NOMO-1 treated with dmso at 0.1 percent for 144 hours (cell line): ENCODE data around the gene KCNN3.

ENCODE experiments used
- DNase-seq: peaks from one replicate; lab custom pipeline; 2025; ENCODE audit not compliant: unreplicated experiment; lab: John Stamatoyannopoulos, UW

The KCNN3 gene

DNA sequence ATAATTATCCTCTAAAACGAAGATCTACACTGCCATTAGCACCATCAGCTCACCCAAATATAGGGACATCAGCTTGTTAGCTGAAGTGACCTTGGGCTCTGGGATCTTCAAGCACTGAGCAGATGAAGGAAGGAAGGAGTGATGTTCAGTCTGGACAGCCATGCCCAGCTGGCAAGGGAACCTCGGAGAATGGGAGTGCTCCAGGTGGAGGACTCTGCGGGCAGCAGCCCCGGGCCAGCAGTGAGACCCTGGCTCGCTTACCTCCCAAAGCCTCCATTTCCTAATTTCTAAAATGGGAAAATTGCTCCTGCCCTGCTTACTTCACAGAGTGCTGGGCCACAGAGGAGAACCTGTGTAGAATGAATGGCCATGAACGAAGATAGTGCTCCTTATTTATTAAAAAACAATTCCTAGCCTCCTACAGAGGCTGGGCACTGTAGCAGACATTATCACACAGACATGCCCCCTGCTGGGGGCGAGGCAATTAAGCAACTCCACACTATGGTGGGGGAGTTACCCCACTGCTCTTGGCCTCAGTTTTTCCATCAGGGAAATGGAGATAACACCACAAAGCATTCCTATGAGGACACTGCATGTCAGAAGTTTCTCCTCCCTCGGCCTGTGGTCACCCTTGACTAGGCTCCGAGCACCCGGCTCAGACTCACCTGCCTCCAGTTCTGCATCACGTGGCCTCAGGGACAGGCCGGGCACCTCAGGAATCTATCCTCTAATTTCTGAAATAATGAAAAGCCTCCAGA lies 117.6 kb downstream of the KCNN3 start:
- no peak for DNase-seq

DNA sequence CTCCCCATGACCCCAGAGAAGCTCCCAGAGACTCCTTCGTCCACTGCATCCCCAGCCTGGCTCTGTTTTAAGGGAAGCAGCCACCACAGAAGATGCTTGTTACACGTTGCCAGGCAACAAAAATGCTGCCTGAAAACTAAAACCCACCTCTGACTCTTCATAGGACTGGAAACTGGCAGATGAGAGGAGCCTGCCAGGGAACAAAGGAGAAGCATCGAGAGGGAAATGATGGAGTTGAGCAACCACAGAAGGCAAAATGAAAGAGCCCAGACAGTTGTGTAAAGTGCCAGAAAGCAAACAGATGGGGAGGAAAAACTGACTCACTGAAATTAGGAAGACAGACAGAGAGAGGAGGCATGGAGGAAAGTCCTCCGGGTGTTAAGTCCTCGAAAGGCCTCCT lies 118.4 kb downstream of the KCNN3 start:
- DNase-seq = peak; percentile 35

DNA sequence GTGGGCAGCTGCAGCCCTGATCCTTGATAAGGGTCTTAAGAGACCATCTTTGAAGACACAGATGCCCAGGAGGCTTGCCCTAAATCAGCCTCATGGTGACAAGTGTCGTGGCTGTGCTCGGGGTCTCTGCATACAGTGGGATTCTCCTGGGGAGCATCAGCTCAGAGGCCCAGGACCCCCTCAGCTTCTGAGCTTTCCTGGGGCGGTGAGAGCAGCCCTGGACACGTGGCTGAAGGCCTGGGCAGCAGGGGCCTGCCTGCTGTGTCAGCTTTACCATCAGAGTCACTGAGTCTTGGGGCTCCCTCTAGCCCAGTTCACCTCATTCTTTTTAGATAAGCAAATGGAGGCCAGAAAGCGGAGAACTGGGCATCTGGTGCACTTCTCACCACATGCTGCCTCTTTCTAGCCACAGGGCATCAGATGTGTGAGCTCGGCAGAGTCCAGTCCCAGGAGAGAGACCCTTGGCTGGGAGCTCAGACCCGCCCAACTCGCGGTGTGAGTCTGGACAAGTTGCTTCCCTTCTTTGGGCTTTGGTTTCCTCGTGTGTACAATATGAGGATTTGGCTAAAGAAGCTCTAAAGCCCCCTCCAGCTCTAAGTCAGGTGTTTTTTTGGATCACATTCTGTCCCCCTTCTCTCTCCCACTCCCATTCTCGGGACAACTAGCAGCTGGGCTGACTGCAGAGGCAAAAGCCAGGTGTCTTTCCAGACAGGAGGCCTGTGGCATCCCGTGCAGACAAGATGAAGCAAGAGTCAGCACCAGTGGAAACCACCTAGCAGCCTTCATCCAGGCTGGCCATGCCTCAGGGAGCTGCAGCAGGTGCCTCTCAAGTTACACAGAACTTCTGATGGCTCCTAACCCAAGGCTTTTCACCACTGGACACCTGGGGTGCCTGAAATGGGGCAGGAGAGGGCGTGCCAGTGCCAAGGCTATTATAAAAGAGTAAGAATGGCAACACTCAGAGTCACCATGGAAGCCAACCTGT lies 119.1 kb downstream of the KCNN3 start:
- no peak for DNase-seq

DNA sequence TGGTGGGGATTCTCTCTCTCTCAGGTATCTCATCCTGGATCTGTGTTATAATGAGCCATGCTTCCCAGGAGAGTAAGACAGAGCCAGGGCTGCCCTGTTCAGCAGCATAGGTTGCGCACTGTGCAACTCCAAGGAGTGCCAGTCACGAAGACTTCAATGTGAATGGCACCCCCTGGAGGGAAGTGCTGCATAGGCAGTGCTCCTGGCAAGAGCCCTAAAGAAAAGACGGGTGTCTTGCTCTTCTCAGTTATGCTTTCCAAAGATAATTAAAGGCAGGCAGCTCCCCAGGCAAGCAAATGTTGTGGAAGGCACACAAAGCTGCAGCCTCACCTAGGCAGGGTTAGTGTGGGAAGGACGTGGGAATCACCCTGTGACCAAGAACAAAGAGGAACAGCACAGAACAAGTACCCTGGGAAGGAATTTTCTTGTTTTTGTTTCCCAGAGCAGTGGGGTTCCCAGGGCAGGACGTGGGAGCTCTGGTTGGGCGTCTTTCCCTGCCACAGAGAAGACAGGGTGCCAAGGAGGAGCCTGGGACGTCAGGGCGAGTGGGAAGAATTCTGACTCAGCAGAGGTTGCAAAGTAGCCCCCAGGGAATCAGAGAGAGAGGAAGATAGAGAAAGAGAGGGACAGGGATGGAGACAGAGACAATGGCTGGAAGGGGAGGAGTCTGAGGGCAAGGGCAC lies 120.9 kb downstream of the KCNN3 start:
- DNase-seq = peak; percentile 16

DNA sequence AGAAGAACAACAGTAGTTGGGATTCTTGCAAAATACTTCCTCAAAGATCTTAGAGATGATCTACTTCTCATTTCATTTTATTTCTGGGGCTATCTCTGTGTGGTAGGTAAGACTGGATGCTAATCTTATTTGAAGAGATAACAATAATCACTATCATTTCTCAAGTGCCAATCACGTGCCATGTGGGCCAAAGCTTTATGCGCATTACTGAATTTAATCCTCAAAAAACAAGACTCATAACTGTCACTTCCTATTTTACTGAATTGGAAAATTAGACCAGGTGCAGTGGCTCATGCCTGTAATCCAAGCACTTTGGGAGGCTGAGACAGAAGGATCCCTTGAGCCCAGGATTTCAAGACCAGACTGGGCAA lies 121.7 kb downstream of the KCNN3 start:
- no peak for DNase-seq

DNA sequence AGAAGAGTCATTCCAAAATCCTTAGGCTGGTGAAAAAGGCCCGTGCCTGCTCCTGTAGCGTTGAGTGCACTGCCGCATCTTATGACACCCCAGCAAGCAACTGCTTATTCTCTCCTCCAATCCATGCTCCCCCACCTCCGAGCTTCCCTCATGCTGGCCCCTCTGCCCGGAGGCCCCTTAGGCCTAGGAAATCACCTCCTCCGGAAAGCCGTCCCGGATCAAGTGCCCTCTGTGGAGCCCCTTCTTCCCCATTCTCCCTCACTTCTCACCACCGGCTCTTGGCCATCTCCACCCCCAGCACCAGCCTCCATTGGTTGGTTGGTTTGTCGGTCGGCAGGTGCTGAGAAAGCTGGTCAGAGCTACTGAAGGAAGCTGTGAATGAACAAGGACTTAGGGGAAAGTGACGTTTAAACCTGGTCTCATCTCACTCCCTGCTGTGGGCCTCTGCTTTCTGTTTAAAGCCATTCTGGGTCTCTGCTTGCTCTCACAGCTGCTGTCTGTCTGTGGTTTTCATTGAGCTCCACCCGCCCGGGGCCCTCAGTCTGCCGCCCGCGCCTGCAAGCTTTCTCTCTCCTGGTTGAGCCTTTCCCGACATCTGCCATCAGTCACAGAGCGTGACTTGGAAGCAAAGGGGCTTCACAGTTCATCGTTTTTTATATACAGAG lies 122.2 kb downstream of the KCNN3 start:
- DNase-seq = no peak

DNA sequence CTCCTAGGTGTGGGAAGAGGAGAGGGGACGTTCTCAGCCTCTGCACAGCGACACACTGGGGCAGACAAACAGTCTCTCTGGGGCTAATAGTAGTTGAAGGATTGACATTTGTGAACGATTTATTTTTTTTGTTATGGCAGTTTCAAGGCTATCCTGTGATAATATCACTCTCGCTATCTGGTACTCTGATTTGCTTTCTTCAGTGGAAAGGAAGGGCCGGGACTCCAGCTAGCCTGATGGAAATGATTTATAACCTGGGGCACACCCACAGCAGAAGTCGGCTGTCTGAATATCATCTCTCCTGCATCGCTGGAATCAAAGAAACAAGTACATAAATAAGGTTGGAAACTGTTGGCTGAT lies 122.7 kb downstream of the KCNN3 start:
- no peak for DNase-seq

DNA sequence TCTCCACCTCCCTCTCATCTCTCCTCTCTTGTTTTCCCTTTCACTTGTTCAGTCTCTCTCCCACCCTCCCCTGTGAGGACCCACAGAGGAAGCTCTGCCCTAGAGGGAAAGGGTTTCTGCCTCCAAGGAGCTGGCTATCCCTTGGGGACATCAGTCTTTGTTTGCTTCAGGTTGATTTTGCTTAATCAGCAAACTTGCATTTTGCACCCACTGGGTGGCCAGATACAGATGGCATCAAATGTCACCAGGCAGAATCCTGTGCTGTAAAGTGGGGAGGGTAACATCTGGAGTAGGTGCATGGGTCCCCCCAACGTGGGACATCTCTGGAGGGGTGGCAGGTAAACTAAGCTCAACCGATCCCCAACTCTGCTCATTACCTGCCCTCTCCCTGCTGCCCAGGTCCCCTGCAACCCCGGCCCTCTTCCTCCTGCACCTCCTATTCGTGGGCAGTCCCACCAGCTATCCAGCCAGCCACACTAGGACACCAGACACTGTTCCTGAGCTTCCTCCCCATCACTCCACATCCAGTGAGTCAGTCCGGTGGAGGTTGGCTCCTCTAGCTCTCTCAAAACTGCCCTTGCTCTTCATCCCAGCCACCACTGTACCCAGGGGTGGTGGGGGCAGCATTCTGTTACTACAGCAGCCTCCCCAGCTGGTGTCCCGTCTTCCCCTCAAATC lies 123.3 kb downstream of the KCNN3 start:
- DNase-seq = no peak

DNA sequence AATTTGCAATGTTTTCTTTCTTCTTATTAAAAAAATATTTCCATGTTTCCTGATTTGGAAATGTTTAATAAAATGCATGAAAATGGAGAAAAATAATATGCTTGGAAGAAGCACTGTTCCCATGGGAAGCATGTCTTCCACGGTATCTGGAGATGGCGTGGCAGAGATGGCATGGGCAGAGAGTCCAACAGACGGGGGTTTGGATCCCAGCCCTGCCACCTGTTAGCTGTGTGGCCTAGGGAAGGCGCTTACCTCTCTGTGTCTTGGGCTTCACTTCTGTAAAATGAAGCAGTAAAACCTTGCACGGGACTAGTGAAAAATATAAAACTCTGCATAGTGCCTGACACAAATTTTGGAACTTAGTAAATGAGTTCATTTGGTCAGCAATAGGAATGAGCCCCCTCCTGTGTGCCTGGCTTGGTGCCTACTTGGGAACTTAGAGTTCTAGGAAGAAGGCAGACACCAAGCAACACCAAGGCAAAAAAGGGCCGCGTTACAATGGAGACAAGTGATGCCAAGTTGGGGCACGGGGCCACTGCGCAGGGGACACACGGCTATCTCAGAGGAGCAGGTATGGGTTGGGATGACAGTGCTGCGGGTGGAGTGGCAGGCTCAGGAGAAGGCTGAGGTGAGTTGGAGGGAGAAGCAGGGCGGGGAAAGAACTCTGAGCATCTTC lies 124.2 kb downstream of the KCNN3 start:
- DNase-seq = no peak

DNA sequence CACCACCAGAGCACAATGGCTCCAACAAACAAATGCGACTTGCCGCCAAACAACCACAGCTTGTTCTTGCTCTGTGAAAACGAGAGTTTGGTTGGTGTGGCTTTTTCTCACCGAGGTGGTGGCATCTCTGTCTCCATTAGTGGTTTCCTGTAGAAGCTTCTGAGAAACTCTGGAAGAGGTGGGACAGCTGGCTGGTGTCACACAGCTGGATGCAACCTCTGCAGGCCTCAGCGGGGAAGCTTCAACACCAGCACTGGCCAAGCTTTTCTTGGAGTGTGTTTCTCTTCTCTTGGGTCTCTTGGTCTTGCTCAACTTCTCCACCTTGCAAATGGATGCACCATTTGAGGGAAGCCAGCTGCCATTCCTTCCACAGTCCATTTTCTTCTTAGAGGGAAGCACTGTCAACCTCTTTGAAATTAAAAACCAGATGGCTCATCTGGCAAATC lies 124.8 kb downstream of the KCNN3 start:
- DNase-seq = no peak

DNA sequence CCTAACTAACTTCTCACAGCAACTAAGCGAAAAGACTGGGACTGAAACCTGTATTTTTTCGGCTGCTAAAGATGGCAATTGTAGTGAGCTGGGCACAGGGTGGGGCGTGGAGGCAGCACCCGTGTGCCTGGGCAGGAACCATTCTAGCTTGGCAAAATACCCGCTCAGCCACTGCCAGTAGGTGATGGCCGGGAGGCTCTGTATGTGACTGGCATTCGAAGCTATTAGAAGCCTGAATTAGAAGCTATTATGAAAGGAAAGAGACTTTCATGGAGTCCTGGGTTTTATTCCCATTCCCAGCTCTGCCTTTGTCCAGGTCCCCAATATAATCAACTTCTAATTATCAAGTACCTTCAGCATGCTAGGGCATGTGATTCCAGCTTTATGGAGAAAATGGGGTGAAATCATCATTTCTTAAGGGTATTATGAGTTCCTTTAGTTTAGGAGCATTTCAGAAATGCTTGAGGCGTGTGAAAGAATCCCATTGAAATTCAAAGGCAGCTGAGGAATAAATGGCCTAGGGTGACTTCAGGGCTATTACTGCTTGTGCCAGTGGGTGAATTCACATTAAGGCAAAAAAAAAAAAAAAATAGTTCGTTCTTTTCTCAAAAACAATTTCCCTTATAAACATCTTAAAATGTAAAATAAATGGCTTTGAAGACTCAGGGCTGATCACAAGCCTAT lies 125.6 kb downstream of the KCNN3 start:
- no peak for DNase-seq

DNA sequence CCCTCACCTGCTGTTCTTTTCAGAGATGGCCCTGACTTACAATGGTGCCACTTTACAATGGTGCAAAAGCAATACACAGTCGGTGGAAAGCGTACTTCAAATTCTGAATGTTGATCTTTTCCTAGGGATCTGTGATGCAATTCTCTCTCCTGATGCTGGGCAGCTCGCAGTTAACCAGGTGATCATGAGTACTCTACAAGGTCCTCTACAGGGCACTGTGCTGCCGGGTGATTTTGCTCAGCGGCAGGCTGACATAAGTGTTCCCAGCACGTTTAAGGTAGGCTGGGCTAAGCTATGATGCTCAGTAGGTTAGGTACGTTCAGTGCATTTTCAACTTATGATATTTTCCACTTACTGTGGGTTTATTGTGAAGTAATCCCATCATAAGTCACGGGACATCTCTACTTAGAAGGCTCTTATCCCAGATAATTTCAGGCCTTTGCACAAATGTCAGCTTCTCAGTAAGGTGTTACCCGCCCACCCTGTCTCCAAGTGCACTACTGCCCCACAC lies 126.5 kb downstream of the KCNN3 start:
- DNase-seq = no peak

DNA sequence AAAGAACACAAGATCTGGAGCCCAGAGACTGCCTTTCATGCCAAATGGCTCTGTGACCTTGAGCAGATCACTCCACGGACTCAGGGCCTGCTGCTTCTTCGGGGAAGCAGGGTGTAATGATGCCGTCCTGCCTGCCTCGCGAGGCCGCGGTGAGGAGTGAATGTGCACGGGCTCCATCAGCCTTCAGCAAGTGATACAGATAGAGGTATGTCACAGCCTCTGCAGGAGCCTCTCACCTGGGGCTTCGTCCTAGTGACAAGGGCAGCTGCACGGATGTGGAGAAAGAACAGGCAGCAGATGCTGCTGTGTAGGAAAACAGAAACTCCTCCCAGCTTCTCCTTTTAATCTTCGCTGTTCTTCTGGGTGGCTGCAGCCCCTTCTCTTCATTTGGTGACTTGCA lies 127.5 kb downstream of the KCNN3 start:
- no peak for DNase-seq

DNA sequence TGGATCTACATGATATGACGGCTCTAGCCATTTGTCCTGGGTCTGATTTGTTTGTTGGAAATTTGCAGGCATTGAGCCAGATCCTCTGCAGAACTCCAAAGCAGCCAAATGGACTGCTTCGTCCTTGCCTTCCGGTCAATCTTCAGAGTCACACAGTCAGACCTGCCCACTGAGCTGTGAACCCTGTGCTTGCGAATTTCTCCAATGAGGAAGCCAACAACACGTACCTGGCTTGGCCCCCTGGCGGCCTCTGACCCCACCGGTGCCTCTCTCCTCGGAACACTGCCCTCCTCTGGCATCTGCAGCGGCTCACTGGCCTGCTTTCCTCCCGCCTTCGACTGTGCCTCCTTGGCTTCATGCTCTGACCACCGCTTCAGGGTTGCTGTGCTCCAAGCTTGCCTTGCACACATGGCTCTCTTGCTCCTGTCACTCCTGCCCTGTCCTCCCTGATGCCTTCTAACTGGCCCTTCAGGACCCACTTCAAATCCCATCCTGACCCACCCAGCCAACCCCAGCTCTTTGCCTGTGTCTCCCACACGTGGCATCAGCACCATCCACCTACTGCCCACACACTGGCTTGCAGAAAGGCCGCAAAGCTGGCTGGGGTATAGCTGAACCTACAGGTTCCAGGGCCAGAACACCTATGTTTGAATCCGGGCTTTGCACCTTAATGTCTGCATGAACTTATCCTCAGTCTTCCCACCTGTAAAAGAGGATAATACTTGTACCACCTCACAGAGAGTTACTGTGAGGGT lies 128.2 kb downstream of the KCNN3 start:
- DNase-seq = no peak

DNA sequence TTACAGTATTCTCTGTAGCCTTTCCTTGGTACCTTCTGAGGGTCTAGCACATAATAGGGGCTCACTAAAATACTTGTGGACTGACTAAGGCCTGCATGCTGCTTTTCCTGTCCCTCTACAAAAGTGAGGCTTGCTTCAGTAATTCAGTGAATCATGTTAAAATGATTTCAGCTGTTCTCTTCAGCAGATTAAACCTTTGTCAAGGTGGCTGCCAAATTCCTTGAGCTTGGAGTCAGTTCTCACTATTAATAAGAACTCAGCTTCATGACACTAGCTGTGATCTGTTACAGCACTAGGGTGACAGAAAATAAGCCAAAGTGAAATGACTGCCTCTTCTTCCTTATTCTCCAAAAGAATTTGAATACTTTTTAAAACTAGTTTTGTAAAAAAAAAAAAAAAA lies 128.8 kb downstream of the KCNN3 start:
- DNase-seq = no peak

DNA sequence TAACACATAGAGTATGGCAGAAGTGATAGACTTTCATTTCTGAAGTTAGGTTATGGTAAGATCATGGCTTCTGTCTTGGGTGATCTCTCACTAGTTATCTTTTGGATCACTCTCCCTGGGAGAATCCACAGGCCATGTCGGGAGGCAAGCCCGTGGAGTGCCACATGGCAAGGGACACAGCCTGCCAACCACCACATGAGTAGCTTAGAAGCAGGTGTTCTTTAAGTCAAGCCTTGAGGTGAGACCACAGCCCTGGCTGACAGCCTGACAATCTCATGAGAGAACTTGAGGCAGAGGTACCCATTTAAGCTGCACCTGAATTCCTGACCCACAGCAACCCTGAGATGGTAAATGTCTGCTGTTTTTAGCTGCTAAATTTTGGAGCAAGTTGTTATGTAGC lies 130.4 kb downstream of the KCNN3 start:
- DNase-seq = no peak

DNA sequence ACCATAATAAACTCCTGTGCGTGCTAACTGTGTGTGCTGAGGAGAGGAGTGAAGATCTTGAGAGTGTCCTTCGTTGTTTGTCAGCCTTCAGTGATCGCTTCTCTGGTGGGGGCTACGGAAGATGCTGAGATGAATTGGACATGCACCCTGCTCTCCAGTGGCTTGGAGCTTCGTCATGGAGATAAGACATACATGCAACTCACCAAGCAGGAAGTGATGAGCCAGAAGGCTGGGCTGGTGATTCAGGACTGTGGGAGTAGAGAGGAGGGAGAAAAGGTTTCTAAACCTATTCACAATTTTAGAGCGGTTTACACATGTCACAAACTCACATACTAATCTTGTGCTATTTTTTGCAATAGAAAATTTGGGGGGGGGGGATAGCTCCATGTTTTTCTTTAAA lies 133.2 kb downstream of the KCNN3 start:
- DNase-seq = peak; percentile 17

DNA sequence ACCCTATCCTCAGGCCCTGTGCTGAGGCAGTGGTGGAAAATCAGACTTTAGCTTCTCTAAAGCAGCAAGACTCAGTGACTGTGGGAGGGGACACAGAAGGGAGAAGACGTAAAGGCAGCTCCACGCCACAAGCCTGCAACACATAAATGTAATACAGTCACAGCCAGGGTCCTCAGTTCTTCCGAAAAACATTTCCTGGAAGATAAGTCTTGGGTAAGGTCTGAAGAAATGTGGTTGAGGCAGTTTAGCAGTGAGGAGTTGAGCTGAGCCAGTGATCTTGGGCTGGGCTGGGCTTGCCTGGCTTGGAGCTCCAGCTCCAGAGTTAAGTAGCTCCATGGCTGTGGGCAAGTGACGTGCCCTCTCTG lies 134.3 kb downstream of the KCNN3 start:
- DNase-seq = no peak
